ENCODE measurements around the gene TMX4.
"Not testable (repeated sequence)": the region's sequence is repeated elsewhere in the genome, so short reads cannot be mapped to it uniquely, and the experiment has no call there.

TMX4 gene

DNA sequence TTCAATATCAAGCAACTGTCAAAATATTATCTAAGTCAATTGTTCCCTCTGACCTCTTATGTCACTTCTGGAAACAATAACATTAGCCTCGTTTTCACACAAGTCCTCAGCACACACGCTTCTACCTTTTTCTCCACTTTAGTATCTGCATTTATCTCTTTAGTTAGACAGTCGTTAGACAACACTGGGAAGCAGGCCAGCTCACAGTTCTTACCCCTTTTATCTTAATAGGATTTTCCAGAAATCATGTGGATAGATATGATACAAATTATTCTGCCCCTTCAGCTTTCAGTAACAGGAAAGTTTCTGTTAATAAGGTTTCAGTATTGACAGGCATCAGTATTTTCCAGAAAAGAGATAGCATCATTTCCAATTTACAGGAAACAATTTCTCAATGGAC, 53.4 kb downstream of the TMX4 start:
- no peak for DNase-seq

DNA sequence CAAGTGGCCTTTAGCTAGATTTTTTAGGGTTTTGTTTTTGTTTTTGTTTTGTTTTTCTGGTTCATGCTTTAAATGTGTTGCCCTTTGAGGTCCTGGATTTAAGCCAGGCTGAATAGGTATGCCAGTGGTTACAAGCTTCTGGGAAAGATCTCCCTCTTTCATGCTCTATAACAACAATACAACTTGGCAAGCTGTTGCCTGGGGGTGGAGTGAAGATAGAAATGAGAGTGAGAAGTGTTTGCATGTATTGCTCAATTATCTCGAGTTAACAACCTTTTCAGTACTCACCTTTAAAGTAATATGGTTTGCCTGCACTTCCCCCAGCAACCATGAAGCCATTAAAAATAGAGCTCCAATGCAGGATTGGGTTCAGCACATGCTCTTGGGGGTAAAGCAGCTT, 60.1 kb downstream of the TMX4 start:
- no peak for DNase-seq

DNA sequence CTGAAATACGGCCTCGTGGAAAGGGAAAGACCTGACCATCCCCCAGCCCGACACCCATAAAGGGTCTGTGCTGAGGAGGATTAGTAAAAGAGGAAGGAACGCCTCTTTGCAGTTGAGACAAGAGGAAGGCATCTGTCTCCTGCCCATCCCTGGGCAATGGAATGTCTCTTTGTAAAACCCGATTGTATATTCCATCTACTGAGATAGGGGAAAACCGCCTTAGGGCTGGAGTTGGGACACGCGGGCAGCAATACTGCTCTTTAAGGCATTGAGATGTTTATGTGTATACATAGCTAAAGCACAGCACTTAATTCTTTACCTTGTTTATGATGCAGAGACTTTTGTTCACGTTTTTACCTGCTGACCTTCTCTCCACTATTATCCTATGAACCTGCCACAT, 63.0 kb downstream of the TMX4 start:
- not testable (repeated sequence) for DNase-seq

DNA sequence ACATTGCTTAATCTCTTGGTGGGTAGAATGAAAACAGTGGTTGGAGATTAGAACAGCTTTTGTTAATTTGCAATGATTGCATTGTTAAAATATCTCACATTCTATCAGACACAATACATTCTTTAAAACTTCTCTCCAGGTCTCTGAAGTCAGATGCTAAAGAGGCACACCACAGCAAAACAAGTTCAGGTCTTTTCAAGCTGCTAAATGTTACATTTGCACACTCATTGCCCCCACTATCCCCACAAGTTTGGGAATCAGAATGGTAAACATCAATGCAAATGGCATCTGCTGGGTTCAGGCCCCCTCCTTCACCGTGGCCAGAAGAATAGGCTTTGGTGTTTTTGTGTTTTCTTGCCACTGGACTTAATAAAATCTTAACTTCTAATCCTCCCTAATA, 69.2 kb downstream of the TMX4 start:
- no peak for DNase-seq

DNA sequence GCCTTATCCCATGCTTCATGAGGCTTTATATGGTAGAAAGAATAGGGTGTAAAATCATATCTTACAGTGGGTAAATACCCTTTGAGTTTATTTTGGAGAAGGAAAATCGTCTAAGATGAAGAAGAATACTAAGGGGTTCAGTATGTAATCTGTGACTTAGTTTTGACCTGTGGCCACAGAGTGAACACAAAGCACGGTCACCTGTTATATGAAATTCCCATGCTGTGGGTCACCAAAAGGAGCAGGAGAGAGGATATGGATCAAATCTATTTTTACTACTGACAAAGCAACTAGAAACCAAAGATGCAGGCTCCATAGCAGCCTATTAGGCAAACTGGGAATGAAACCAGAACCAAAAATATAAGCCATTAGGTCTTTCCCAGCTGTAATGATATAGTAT, 75.7 kb downstream of the TMX4 start:
- DNase-seq: no peak

DNA sequence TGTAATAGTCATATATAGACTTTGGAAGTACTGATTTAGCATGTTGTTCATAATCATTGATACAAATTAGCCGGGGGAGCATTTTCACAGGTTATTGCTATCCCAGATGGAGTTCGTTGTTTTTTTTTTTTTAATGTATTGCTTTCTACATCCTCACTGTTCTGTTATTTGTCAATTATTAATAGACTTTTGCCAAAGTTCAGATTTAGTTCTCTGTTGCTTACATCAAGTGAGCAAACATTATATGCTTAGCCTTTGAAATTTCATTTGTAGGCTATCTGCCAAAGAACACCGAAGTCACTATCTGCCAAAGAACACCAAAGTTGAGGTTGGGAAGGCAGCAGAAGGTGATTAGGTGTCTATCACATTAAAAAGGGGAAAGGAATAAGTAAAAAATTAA, 79.2 kb downstream of the TMX4 start, which contains the start of gene HAO1:
Gene HAO1 (minus strand): TSS at position 118 of the 400 bp plus-strand sequence. CDS start 36 bp downstream, at position 82.
- DNase-seq: no peak

DNA sequence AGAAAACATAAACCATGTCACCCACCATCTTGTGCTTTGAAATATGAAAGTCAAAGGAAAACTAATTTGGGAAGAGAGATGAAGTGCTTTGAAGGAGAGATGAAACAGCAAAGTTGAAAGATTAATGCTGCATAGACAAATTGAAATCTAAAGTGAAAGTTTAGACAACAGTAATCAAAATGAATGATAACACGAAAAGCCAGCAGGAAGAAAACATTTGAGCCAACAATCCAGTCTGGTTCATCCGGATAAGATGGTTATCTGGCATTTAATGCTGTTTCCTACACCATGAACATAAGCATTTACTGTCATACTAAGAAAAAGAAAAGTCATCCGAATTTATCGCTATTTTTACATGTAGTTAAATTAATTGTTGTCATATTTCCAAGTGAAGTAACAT, 79.9 kb downstream of the TMX4 start:
- no peak for DNase-seq

DNA sequence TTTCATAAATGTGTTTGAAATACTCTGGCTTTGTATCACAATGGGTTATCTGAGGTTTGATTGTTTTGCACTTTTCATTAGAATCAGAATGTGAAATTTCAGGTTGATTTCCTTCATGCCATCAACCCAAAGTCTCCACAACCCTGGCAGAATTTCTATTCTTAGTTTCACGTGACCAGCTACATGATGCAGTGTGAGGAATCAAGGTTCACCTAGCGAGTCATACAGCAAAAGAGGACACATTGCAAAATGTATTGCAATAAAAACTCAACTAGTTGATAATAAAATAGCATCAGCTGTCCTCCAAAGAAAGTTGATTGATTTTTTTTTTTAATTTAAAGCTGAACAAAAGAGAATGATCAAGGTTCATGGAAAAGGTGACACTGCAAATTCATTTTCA, 81.5 kb downstream of the TMX4 start:
- no peak for DNase-seq

DNA sequence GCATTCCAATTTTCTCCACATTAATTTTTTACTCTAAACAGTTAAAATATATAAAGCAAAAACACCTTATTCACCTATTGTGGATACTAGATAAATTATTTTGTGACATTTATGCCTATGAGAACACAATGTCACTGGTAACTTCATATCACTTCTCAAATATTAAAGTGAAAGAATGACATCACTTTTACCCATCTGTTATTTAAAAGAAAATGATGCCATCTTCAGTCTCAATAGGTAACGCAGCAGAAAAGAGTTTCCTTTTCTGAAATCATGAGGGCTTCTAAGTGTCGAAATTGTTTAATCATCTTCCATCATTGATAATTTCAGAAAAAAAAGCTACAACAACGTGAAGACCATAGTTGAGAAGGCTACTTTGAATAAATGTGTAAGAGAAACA, 82.2 kb downstream of the TMX4 start:
- DNase-seq: no peak

DNA sequence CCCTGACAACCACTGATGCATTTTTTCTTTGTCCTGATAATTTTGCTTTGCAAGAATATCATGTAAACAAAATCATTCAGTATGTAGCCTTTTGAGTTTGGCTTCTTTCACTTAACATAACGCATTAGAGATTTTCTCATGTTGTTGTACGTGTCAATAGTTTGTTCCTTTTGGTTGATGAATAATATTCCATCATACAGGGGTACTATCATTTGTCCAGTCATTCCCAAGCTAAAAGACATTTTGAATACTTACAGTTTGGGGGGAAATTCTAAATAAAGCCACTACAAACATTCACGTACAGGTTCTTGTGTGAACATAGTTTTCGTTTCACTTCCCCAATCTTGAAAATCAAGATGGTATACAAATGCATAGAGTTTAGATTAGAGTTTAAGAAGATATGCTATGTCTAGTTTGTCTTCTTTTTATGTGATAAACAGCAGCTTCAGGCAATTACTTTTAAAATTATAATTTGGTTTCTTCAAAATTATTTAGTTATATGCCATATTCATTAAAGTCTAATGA, 84.5 kb downstream of the TMX4 start:
- no peak for DNase-seq

DNA sequence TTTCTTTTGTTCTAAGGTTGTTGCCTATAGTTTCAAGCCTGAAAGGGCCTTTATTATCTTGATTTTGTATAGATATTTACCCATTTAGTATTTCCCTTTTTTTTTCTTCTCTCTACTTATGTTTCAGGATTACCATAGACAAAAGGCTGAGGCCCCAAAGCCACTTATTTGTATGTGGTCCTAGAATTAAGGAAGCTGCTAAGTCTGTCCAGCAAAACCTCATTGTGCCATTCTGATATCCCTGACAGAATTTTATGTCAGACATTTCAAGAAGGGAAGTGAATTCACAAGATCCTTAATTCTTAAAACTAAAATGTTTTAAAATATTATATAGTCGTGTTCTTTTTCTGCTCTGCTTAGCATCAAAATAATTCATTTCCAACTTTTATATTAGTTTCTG, 86.2 kb downstream of the TMX4 start:
- no peak for DNase-seq

DNA sequence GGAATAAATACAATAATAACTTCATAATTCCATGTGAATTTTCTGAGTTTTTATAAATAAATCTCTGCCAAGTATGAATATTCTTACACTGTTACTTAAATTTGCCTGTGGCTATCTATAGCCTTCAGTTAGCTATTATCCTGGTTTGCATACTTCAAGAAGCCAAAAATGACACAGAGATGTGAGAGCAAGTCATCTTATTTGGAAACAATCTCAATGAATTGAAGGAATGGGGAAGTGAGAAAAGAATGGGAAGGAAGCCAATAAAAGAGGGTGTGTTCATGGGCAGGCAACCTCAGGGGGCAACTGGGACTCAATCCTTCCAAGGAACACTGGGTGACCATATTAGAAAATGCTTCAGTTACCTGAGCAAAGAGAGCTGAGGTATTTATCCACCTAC, 89.2 kb downstream of the TMX4 start:
- no peak for DNase-seq

Data from CD4-positive, alpha-beta T cell treated with Interleukin-17A for 1 hour (primary cell).